PC-9 (cell line): ENCODE results near the gene SLC35G6.

ENCODE experiments used
- CTCF ChIP-seq: fragments of 200-600 bp; sonication (generic); conservative IDR thresholded peaks from 2 replicates; pipeline ENCODE4 v1.6.1; 2017; ENCODE audit warnings: mixed run types, antibody characterized with exemption, mild to moderate bottlenecking, moderate library complexity
- EZH2 ChIP-seq: fragments of 200-600 bp; sonication (generic); IDR thresholded peaks from 2 replicates; pipeline ENCODE4 v1.8.0; 2017; ENCODE audit warnings: antibody characterized with exemption, low read depth

DNA sequence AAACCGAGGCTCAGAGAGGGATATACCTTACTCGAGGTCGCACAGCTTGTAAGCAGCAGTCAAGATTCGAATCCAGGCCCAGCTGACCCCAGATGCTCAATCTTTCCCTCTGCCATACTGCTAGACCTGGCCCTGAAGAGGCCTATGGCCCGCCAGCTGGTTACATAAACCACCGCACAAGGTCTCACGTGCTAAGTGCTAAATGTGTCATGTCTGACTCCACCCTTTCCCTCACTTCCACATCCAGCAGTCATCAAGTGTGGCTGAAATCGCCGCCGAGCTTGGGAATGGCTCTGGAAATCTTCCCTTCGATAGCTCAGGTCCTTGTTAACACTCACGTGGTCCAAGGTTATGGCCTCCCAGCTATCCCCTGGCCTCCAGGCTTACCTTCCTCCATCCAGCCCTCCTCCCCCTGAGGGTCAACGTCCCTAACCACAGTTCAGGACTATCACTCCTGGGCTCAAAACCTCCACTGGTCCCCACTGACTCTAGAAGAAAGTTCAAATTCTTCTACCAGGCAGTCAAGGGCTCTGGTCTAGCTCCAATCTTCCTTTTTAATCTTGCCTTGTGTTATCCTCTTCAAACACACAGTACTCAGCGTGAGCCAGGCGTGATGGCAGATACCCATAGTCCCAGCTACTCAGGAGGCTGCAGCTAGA is 5.4 kb upstream of the SLC35G6 start:
- TF ChIP-seq CTCF (no peak), EZH2 (no peak)
